PC-3 (cell line): ENCODE data around the gene IL1R1. TPM values are rescaled to one million over a fixed set of nuclear protein-coding genes. Genes with fewer than 3 reads are reported as not detected.

Source experiments
- ATAC-seq: fragments of 200-7000 bp; cut with Tn5 transposase; 2 replicates; pipeline ENCODE4 v1.9.1; 2020; ENCODE audit warnings: mild to moderate bottlenecking, moderate library complexity
- BruUV-seq: library from RNA; stranded (reverse); fragments of 400-500 nt; replicated peaks from 2 replicates; lab custom pipeline; 2021; lab: Mats Ljungman, UMichigan
- CTCF ChIA-PET: fragments of 300-600 bp; sonication (Branson Sonifier 250); formaldehyde crosslinking; loops from one replicate; lab custom pipeline; 2022; ENCODE audit warnings: antibody characterized with exemption; lab: Charles Lee
- POLR2A ChIA-PET: fragments of 300-600 bp; sonication (Branson Sonifier 250); formaldehyde crosslinking; loops from one replicate; lab custom pipeline; 2022; ENCODE audit warnings: antibody characterized with exemption; ENCODE audit not compliant: unreplicated experiment; lab: Charles Lee
- DNase-seq: peaks from one replicate; pipeline ENCODE4 v3.0.0-alpha.2; 2015
- H2AFZ ChIP-seq: fragments of 300-600 bp; sonication (generic); 2 replicates; pipeline ENCODE4 v1.6.0; 2016; ENCODE audit warnings: antibody characterized with exemption, low read length
- H3F3A ChIP-seq: fragments of 300-600 bp; sonication (generic); one replicate; pipeline ENCODE4 v1.6.0; 2017; ENCODE audit warnings: antibody characterized with exemption, low read length, control low read depth, mild to moderate bottlenecking; ENCODE audit not compliant: unreplicated experiment
- H3K27ac ChIP-seq: fragments of 300-600 bp; sonication (generic); 2 replicates; pipeline ENCODE4 v1.5.1; 2016; ENCODE audit warnings: mild to moderate bottlenecking, low read length
- H3K27me3 ChIP-seq: fragments of 300-600 bp; sonication (generic); 2 replicates; pipeline ENCODE4 v1.6.1; 2016; ENCODE audit warnings: low read length, mixed read lengths
- H3K36me3 ChIP-seq: fragments of 300-600 bp; sonication (generic); 2 replicates; pipeline ENCODE4 v1.6.1; 2016; ENCODE audit warnings: low read depth, mixed run types, low read length, mixed read lengths
- H3K4me1 ChIP-seq: fragments of 300-600 bp; sonication (generic); 2 replicates; pipeline ENCODE4 v1.5.1; 2016; ENCODE audit warnings: low read length; ENCODE audit not compliant: insufficient read depth
- H3K4me2 ChIP-seq: fragments of 300-600 bp; sonication (generic); 2 replicates; pipeline ENCODE4 v1.6.0; 2016; ENCODE audit warnings: low read length
- H3K4me3 ChIP-seq: fragments of 300-600 bp; sonication (generic); 2 replicates; pipeline ENCODE4 v1.5.1; 2016; ENCODE audit warnings: mild to moderate bottlenecking, low read length, mixed read lengths
- H3K79me2 ChIP-seq: fragments of 300-600 bp; sonication (generic); 2 replicates; pipeline ENCODE4 v1.6.1; 2017; ENCODE audit warnings: low read length, mixed read lengths
- H3K9ac ChIP-seq: fragments of 300-600 bp; sonication (generic); 2 replicates; pipeline ENCODE4 v1.6.0; 2016; ENCODE audit warnings: mild to moderate bottlenecking, low read length
- H3K9me2 ChIP-seq: fragments of 300-600 bp; sonication (generic); replicated peaks from 2 replicates; pipeline ENCODE4 v1.6.1; 2016; ENCODE audit warnings: mixed run types, low read length, mixed read lengths
- H3K9me3 ChIP-seq: fragments of 300-600 bp; sonication (generic); 2 replicates; pipeline ENCODE4 v1.6.1; 2016; ENCODE audit warnings: low read length, mixed read lengths
- H4K20me1 ChIP-seq: fragments of 300-600 bp; sonication (generic); 2 replicates; pipeline ENCODE4 v1.6.1; 2016; ENCODE audit warnings: low read length, mixed read lengths
- CTCF ChIP-seq: fragments of 300-600 bp; sonication (generic); conservative IDR thresholded peaks from 2 replicates; pipeline ENCODE4 v1.5.1; 2017; ENCODE audit warnings: antibody characterized with exemption, low read depth, mild to moderate bottlenecking, low read length
- EZH2 ChIP-seq: fragments of 300-600 bp; sonication (generic); IDR thresholded peaks from one replicate; pipeline ENCODE4 v1.6.1; 2017; ENCODE audit warnings: antibody characterized with exemption, mild to moderate bottlenecking, low read length; ENCODE audit not compliant: unreplicated experiment
- EZH2phosphoT487 ChIP-seq: fragments of 300-600 bp; sonication (generic); IDR thresholded peaks from 2 replicates; pipeline ENCODE4 v1.6.1; 2018; ENCODE audit warnings: mild to moderate bottlenecking, antibody characterized with exemption, low read length, borderline replicate concordance
- intact Hi-C: fragments of 100-400 bp; cut with micrococcal nuclease; formaldehyde crosslinking; loops from 2 replicates; pipeline ENCODE4 v1.9.0; 2023
- total RNA-seq: library from RNA; depleted of rRNA; stranded (reverse); fragments of >200 nt; gene quantifications from 2 replicates; pipeline ENCODE4 v1.2.3, GENCODE V29; 2014

IL1R1 gene
- total RNA-seq, 1 experiment from 2014 or later = 0.69 TPM

- CTCF ChIA-PET = no interaction called here
- TF ChIP-seq EZH2 = no peak
- no peak for TF ChIP-seq CTCF
- H3K4me2 ChIP-seq = no peak overlapping the region
Observed at GRCh38 chr2:102208774-102209173, 66.2 kb downstream of the IL1R1 start.

GRCh38 chr2:102209474-102209873 lies 66.9 kb downstream of the IL1R1 start:
- no peaks in the 10 kb centered on the region for H3K9me2 ChIP-seq
- no peaks in the 10 kb centered on the region for H3K36me3 ChIP-seq
- no peaks in the 10 kb centered on the region for H3F3A ChIP-seq
- DNase-seq (no peak), ATAC-seq (no peak)
- no peaks in the 10 kb centered on the region for H3K79me2 ChIP-seq
- no peak overlapping the region for H3K27ac ChIP-seq
- no peaks in the 10 kb centered on the region for H3K9me3 ChIP-seq
- no peak overlapping the region for H3K4me3 ChIP-seq
- no peak overlapping the region for H3K9ac ChIP-seq
- BruUV-seq = no TSS peak
- H3K27me3 ChIP-seq = no peaks in the 10 kb centered on the region
- no peaks in the 10 kb centered on the region for H4K20me1 ChIP-seq
- TF ChIP-seq CTCF (no peak), EZH2 (no peak), EZH2phosphoT487 (no peak)
- POLR2A ChIA-PET = no interaction called here
- no peak overlapping the region for H3K4me2 ChIP-seq
- H3K4me1 ChIP-seq = no peaks in the 10 kb centered on the region
- CTCF ChIA-PET = no interaction called here
- intact Hi-C loops = no loop called here
- H2AFZ ChIP-seq = no peak overlapping the region

More at GRCh38 chr2:102208774-102209173, 66.2 kb downstream of the IL1R1 start:
- no peak overlapping the region for H3K4me3 ChIP-seq
- no peaks in the 10 kb centered on the region for H3K27me3 ChIP-seq
- ATAC-seq = no peak
- no peaks in the 10 kb centered on the region for H4K20me1 ChIP-seq
- no peak for DNase-seq
- intact Hi-C loops = no loop called here
- H3K4me1 ChIP-seq = no peaks in the 10 kb centered on the region
- no peaks in the 10 kb centered on the region for H3K9me2 ChIP-seq
- no TSS peak for BruUV-seq
- H3K79me2 ChIP-seq = no peaks in the 10 kb centered on the region
- POLR2A ChIA-PET = no interaction called here
- no peaks in the 10 kb centered on the region for H3K36me3 ChIP-seq
- no peaks in the 10 kb centered on the region for H3K9me3 ChIP-seq
- H3K9ac ChIP-seq = no peak overlapping the region
- H3K27ac ChIP-seq = no peak overlapping the region
- no peak overlapping the region for H2AFZ ChIP-seq
- H3F3A ChIP-seq = no peaks in the 10 kb centered on the region

- Histone ChIP-seq H3K4me3 (no peak overlapping the region), H3K27ac (no peak overlapping the region), H3F3A (no peaks in the 10 kb centered on the region), H3K79me2 (no peaks in the 10 kb centered on the region), H3K4me2 (no peak overlapping the region), H3K4me1 (no peaks in the 10 kb centered on the region), H3K36me3 (no peaks in the 10 kb centered on the region), H3K9ac (no peak overlapping the region), H3K9me2 (no peaks in the 10 kb centered on the region), H3K27me3 (no peaks in the 10 kb centered on the region), H4K20me1 (no peaks in the 10 kb centered on the region), H3K9me3 (0 out of 2 replicates have a peak, but pooled peaks cover 10% of the 10 kb centered on the region), H2AFZ (no peak overlapping the region)
- POLR2A ChIA-PET = no interaction called here
- TF ChIP-seq CTCF = no peak
- TF ChIP-seq EZH2 = no peak
- no peak for TF ChIP-seq EZH2phosphoT487
- intact Hi-C loops = no loop called here
- BruUV-seq = no TSS peak
- ATAC-seq (no peak), DNase-seq (no peak)
- CTCF ChIA-PET = no interaction called here
Observed at GRCh38 chr2:102217032-102217431, 74.5 kb downstream of the IL1R1 start.
